ENCODE data around the gene NDUFA3.

NDUFA3 gene

DNA sequence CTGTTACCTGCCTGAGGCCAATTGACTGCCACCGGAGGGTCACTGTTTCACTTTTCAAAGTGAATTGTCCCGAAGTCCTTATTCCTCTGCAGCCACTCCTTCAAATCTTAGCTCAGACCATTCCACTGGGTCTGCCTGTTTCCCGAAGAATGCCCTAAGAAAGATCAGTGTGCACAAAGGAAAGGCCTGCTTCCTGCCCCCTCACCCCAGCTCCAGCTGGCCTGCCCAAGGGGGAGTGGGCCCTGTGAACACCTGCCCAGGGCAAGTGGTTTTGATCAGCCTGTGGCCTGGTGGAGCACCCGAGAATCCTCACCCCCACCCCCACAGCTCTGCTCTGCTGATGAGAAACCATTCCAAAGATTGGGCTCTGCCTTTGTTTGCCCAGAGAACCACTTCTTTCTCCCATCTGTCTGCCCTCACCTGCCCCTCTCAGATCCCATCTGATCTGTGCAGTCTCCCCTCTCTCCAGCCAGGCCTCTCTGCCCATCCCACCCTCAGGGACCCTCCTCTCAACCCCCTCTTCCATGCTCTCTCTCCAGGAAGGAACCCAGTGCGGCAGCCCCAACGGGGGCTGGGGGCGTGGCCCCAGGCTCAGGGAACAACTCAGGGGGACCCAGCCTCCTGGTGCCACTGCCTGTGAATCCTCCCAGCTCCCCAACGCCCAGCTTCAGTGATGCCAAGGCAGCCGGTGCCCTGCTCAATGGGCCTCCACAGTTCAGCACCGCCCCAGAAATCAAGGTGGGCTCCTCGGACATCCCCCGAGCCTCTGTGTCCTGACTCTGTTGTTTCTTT lies 46.6 kb downstream of the NDUFA3 start:
- DNase-seq (ENCODE audit: low read depth), result no peak
- TF ChIP-seq, protein P1, sequence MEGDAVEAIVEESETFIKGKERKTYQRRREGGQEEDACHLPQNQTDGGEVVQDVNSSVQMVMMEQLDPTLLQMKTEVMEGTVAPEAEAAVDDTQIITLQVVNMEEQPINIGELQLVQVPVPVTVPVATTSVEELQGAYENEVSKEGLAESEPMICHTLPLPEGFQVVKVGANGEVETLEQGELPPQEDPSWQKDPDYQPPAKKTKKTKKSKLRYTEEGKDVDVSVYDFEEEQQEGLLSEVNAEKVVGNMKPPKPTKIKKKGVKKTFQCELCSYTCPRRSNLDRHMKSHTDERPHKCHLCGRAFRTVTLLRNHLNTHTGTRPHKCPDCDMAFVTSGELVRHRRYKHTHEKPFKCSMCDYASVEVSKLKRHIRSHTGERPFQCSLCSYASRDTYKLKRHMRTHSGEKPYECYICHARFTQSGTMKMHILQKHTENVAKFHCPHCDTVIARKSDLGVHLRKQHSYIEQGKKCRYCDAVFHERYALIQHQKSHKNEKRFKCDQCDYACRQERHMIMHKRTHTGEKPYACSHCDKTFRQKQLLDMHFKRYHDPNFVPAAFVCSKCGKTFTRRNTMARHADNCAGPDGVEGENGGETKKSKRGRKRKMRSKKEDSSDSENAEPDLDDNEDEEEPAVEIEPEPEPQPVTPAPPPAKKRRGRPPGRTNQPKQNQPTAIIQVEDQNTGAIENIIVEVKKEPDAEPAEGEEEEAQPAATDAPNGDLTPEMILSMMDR (IDR thresholded peaks at IDR 0.05; ENCODE audit: low read depth, low read length, missing control alignments), result no peak
- no peak overlapping the region for H3K4me3 ChIP-seq (ENCODE audit: low read depth, low read length)

DNA sequence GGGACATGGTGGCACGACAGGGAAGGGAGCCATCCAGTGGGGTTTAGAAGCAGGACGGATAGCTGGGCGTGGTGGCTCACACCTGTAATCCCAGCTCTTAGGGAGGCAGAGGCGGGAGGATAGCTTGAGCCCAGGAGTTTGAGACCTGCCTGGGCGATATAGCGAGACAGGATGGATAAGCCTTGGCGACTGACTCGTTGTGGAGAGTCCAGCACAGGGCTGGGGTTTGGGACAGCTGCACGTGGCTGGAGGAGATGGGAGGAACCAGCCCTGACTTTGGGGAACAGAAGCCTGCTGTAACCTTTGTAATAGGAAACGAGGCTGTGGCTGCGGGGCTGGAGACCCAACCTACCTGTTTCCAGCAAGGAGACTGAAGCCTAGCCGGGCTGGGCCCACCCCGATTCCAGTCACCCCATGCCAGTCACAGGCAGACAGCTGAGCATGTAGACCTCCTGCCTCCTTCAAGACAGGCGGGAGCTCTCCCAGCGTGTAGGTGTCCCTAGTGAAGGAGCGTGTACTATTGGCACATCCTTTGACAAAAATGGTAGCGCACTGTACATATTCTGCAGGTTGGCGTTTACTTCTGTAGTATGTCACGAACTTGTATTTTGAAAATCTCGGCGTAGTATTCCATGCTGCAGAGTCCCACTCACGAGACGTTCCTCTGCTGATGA lies 48.8 kb downstream of the NDUFA3 start:
- TF ChIP-seq, protein P1 (IDR thresholded peaks at IDR 0.05; ENCODE audit: low read depth, low read length, missing control alignments), result no peak
- no peak overlapping the region for H3K4me3 ChIP-seq (ENCODE audit: low read depth, low read length)
- no peak for DNase-seq (ENCODE audit: low read depth)

DNA sequence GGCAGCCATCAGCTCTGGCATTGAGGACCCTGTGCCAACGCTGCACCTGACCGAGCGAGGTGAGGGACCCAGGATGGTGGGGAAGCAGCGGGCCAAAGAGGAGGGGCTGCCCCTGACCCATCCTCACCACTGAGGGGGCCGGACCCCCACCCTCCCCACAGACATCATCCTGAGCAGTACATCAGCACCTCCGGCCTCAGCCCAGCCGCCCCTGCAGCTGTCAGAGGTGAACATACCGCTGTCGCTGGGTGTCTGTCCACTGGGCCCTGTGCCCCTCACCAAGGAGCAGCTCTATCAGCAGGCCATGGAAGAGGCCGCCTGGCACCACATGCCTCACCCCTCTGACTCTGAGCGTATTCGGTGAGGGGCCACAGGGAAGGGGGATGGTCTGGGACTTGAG lies 49.6 kb downstream of the NDUFA3 start:
- TF ChIP-seq, protein P1 (IDR thresholded peaks at IDR 0.05; ENCODE audit: low read depth, low read length, missing control alignments), result no peak
- H3K4me3 ChIP-seq (ENCODE audit: low read depth, low read length), result no peak overlapping the region
- DNase-seq (ENCODE audit: low read depth), result no peak

DNA sequence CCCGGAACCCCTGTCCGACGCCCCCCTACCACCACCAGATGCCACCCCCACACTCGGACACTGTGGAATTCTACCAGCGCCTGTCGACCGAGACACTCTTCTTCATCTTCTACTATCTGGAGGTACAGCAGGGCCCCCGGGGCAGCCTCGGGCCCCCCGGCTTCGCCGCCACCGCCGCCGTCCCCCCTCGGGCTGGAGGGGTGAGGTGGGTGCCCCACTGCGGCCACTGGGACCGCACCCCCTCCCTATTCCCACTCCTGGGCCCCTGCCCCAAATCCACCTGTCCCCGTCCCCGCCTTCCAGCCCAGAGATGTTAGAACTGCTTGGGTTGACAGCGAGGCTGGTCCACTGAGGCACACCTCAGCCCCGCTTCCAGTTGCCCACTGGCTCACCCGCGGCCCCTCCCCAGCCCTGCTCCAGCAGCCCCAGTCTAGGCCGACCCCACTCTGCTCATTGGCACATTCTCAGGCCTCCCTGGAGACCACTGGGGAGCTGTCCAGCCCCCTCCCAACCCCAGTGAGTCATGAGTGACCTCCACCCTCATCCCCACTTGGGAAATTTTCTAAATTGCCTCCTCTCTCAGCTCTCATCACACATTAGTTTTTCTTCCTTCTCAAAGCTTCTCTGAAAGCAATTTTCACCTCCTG lies 50.3 kb downstream of the NDUFA3 start:
- TF ChIP-seq, protein P1 (IDR thresholded peaks at IDR 0.05; ENCODE audit: low read depth, low read length, missing control alignments), result no peak
- no peak overlapping the region for H3K4me3 ChIP-seq (ENCODE audit: low read depth, low read length)
- no peak for DNase-seq (ENCODE audit: low read depth)

DNA sequence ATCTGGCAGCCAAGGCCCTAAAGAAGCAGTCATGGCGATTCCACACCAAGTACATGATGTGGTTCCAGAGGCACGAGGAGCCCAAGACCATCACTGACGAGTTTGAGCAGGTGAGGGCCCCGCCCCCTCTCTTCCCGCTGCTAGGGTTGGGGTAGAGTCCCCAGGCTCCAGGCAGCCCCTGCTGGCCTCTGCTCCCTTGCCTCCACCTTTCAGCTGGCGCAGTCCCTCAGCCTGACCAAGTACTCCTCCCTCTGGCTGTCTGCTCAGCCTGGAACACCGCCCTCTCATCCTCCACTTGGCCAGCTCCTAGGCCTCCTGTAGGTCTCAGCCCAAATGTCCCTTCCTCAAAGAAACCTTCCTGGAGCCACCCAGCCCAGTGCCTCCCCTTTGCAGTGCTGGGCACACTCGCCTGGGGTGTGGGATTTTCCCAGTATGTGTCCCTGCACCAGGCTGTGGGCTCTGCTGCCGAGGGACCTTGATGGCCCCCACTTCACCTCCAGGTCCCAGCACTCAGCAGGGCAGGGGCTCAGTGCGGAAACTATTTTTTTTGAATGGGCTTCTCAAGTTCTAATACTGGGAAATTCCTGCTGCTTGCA lies 51.2 kb downstream of the NDUFA3 start:
- TF ChIP-seq, protein P1 (IDR thresholded peaks at IDR 0.05; ENCODE audit: low read depth, low read length, missing control alignments), result no peak
- no peak overlapping the region for H3K4me3 ChIP-seq (ENCODE audit: low read depth, low read length)
- no peak for DNase-seq (ENCODE audit: low read depth)

DNA sequence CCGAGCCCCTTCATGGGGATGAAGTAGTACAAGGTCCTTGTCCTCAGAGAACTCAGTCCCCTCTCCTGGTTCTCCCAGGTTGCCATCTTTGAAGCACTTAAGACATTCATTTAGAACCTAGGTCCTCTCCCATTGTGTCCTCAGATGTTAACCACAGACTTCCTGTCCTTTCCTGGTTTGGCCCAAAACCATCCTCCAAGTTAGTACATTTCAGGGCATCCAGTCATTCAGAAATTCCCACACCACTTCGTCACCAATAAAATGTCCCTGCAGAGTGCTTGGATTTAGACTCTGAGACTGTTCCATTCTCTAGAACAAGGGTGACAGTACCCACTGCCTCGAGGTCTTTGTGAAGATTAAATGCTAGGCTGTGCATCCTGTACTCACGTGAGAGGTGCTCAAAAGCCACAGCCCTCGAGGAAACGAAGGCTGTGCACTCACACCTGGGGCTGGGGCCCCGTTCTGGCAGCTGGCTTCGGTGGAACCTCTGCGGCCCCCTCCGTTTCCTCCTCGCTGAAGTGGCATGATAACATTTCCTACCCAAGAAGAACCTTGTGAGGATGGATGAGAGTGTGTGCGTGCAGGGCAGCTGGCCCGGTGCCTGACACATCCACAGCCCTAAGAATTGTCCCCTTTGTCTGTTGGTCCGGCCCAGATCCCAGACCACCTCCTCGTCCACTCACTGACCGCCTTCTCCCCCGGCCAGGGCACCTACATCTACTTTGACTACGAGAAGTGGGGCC lies 52.1 kb downstream of the NDUFA3 start:
- no peak for DNase-seq (ENCODE audit: low read depth)
- no peak overlapping the region for H3K4me3 ChIP-seq (ENCODE audit: low read depth, low read length)
- TF ChIP-seq, protein P1 (IDR thresholded peaks at IDR 0.05; ENCODE audit: low read depth, low read length, missing control alignments), result no peak

Measured in GM12864 (cell line).